Cerebellar nuclear complex (tissue), 1 donor: ENCODE results near the gene DHX29.

Experiments used
- DNase-seq, 2 experiments: peaks; one replicate each; lab custom pipeline; 2025; lab: John Stamatoyannopoulos, UW

The DHX29 gene

DNA sequence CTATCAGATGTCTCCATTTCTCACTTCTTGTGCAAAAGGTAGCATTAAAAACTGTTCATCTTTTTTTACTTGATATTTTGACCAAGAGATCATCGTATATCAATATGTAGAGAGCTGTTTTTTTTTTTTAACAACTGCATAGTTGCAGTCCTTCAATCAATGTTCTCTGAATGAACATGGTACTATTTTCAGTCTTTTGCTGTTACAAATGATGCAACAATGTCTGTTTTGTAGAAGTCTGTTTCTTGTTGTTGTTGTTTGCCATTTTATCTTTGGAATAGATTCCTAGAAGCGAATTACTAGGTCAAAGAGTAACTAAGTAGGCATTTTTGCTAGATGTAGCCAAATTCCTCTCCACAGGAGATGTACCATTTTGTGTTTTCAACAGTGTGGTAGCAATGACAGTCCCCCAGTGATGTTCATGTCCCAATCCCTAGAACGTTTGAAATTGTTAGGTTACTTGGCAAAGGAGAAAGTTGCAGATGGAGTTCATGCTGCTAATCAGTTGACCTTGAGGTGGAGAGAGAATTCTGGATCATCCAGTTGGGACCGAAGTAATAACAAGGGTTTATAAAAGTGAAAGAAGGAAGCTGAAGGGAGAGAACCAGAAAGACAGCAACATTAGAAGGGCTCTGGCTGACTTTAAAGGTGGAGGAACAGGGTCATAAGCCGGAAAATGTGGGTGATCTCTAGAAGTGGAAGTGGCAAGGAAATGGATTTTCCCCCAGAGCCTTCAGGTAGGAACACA, 6.5 kb upstream of the DHX29 start:
- DNase-seq, result no peak

DNA sequence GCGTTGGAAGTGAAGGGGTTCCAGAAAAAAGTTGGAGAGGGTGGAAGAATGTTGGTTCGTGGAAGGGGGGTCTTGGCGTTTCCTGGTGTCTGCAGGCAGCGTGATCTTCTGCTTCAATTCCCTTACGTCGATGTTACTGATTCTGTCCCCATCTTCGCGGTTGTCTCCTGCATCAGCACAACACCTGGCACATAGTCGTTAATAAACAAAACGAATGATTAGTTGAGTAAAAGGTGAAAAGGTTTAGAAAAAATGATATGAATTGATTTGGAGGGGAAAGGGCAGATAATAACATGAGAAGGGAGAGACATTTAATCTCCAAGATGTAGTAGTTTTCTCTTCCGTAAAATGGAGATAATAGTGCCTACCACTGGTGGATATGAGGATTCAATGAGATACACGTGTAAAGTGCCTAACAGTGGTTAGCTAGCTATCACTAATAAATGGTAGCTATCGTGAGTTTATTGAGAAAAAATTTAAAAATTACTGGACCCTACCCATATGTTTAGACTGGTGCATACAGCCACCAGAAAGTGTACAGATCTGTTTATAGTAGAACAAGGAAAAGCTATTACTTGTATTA, 851 bp upstream of the DHX29 start:
- peak in 1 of 2 experiments; percentile 5 for DNase-seq

DNA sequence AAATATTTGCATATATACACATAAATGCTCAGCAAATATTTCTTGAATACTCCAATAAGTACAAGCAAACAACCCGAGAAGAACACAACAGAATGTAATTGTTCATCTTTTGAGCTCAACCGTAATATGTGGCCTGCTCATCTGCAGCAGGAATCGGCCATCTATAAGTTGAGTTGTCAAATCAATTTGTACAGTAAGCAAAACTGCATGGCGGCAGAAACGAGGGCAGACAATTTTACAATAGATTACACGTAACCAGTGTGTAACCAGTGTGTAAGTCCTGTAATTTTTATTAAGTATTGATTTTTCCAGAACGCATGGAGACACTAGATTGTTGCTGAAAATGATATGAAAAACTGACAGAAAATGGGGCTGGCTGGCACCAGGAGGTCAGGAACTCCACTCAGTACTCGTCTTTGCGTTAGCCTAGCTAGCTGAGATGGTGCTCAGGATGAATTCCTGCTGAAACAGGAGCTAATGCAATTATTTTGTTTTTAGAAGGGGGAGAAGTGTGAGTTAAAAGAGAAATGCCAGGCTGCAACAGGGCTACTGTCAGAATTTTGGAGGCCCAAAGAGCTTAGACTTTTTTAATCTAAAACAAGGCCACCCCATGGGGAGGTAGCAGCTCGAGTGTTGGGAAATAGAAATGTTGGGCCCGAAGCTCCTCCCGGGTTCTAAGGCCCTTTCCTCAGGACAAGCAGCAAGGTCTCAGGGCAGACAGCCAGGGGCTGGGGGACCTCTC, 682 bp downstream of the DHX29 start:
- no peak for DNase-seq

DNA sequence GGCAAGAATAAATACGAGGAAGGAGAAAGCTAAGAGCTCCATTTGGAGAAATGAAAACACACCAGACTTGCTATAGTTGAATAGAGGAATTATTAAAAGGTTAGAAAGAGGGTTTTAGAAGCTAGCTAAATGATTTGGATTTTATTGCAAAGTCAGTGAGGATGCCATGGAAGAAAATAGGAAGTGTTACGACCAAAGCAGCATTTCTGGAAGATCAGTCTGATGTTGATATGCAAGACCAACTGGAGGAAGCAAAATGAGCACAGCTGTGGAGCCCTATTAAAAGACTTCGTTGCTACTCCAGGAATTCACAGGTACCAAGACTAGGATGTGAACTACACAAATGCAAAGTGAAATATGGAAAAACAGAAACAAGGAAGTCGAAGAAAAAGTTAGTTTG, 2.1 kb downstream of the DHX29 start:
- no peak for DNase-seq

DNA sequence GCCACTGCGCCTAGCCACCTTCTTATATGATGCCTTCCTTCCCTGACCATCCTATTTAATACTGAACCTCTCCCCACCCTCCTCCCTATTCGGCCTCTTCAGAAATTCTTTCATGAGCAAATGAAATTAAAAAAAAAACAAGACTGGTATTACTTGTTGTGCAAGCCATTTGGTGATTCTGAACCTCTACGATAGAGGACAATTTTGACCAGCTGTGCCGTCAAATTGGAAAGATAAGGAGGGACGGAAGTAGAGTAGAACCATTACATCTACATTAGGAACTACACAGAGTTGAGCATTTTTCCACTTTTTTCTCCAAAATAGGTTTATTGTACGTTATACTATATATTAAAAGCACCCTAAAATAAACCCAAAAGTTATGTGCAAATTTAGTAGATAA, 2.9 kb downstream of the DHX29 start:
- DNase-seq, result no peak

DNA sequence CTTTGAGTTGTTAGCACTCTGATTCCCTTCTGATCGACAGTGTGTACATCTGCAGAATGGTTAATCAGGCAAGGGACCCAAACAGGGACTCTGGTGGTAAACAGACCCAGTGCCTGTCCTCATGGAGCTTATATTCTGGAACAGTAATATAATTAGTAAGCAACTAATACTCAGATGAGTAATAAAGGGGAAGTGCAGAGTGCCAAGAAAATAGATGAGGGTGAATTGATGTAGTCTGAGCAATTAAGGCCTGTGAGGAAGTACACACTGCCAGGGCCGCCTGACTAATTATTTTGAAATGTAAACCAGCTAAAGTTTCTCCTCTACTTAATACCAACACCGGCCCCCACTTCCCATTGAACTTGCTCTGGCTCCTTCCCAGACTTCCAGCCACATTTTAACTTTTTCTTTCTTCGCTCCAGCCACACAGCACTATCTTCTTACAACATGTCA, 4.2 kb downstream of the DHX29 start:
- DNase-seq, result no peak

DNA sequence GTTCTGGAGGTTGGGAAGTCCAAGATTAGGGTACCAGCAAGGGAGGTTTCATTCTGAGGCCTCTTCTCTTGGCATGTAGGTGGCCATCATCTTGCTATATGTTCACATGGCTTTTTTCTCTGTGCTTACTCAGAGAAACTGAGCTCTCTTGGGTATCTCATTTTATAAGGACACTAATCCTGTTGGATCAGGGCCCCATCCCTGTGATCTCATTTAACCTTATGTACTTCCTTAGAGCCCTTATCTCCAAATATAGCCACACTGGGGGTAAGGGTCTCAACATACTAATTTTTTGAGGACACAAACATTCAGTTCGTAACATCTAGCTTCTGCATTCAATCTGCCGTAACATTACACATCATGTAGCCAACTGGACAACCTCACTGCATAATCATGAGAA, 6.6 kb downstream of the DHX29 start:
- no peak for DNase-seq

DNA sequence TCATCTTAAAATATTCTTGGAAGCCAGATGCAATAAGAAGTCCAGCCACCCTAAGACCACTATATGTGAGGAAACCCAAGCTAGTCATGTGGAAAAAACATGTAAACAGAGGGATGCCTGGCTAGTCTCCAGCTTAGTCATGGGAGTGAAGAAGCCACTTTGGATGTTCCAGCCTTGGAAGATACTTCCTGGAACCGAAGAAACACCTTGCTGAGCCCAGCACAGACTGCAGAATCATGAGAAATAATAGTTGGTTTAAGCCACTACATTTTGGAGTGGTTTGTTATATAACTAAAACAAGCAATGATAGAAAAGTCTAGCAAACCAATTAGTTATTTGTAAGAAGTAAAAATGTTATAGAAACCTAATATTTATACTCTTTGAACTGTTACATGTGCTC, 12.6 kb downstream of the DHX29 start:
- no peak for DNase-seq

DNA sequence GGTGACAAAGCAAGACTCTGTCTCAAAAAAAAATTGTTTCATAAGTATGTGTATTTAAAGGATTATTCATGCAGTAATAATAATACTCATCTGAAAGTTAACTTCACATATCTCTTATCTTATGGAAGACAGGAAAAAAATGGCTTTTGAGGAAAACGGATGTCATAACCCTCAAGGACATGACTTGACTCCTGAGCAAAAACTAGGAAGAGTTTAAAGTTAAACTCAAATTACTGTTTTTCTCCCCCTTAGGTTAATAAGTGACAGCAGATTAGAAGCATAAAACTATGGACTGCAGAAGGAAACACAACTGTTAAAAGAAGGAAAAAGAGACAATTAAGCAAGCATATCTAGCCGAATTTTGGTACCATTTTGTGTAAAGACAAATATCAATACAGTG, 16.5 kb downstream of the DHX29 start:
- no peak for DNase-seq

DNA sequence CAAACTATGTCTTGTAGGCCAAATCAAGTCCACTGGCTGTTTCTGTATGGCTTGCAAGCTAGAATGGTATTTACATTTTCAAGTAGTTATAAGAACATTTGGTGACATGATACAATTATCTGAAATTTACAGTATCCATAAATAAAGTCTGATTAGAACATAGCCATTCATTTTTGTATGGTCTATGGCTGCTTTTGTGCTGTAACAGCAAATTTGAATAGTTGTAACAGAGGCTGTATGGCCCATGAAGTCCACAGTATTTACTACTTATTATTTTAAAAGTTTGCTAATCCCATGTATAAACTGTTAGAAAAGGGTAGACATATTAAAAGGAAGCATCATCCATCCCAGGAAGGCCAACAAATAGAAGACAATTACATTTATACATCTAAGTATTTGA, 17.7 kb downstream of the DHX29 start:
- no peak for DNase-seq

DNA sequence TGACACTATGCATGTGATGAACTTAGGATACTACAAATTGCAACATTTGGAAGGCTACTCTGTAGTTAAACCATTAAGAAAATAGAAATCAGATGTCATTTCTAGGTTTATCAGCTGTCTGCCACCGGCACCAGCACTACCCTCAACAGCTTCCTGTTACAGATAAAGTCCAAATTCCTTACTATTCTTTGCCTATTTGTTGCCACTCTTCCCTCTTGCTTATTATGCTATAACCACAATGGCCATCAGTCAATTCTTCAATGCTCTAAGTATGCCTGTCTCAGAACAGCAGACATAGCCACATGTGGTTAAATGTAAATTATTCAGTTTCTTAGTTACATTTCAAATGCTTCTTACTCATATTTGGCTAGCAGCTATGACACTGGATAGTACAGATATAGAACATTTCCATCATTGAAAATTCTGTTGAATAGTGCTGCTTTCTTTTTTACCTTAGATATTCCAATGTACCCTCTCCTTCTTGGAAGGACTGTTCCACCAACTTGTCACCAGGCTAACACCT, 21.0 kb downstream of the DHX29 start:
- no peak for DNase-seq

DNA sequence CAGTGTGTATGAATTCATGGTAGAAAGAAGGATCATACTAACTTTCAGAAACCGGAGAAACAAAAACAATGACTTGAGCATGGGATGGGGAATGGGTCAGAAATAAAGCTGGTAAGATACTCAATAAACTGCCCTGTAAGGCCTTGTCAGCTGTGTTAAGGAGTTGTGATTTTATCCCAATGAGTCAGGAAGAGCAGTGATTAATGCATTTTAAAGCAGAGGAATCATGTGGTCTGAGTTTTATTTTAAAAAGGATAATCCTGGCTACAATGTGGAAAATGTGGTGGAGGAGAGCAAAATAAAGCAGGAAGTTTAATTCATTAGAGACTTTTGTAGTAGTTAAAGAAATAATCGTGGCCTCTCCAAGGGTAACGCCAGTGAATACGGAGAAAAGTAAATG, 28.7 kb downstream of the DHX29 start:
- no peak for DNase-seq

DNA sequence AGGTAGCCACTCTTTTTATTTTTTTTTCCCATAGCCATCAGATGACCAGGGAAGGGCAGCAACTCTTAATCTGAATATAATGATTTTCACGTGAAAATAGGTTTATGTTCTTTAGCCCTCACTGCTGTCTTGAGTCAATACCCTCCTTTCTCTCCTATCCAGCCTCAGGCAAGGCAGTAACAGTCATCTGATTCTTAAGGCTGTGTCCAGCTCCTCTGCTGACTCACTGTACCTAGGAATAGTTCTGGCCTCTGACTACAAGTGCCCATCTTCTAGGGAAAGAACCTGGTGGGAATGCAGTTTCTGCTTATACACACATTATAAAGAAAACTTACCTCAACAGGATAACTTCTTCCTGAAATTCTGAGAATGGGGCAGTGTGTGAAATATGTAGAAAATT, 30.7 kb downstream of the DHX29 start:
- no peak for DNase-seq

DNA sequence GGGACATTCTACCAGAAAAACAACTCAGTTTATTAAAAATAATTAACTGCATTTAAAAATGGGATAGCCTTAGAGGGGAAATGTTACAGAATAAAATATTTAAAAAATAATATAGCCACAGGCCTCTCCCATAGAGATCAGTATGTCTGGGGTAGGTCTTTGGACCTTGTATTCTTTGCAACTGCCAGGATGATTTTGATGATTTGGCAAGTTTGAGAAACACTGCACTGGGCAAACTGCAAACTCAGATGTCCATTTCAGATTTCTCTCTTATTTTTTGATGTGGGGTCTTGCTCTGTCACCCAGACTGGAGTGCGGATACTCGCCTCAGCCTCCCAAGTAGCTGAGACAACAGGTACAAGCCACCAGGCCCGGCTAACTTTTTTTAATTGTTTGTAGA, 49.2 kb downstream of the DHX29 start:
- DNase-seq, result no peak

DNA sequence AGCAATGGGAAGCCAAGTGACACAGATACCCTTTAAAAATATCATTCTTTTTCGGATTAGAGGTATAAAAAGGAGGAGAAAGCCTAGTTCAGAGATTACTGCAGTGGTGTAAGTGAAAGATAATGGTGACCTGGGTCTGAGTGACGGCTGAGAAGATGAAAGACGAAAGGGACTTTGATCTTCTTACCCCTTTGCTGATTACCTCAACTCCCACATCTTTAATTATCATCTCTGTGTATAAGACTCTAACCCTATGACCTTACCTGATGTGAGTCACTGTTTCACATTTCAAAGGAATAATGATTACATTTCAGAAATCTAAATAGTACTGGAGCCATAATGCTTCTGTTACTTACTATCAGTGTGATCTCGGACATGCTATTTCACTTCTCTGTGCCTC, 52.7 kb downstream of the DHX29 start:
- no peak for DNase-seq

DNA sequence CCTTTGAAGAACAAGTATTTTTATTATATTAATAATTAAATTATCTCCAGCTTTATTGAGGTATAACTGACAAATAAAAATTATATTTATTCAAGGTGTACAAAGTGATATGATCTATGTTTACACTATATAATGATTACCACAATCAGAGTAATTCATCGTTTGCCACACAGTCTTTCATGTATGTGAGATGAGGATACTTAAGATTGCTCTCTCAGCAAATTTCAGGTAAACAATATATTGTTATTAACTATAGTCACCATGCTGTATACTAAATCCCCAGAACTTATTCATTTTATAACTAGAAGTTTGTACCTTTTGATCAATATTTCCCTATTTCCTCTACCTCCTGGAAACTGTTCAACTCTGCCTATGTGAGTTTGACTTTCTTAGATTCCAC, 57.4 kb downstream of the DHX29 start:
- DNase-seq, result no peak

DNA sequence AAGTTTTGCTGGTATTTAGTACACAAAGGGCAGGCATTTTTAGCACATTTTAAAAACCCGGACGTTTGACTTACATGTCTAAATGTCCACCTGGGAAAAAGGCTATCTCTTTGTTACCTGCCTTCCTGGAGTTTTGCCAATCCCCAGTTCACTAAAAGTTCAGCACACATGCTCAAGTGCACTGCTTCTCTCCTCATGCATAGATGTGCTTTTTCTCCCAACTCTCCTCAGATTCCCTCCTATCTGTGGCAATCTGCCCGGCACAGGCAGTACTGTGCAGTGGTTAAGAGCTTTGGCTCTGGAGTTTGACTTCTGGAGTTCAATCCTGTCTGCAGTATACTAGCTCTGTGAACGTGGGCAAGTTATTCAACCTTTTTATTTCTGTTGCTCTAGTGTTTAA, 65.7 kb downstream of the DHX29 start:
- no peak for DNase-seq

DNA sequence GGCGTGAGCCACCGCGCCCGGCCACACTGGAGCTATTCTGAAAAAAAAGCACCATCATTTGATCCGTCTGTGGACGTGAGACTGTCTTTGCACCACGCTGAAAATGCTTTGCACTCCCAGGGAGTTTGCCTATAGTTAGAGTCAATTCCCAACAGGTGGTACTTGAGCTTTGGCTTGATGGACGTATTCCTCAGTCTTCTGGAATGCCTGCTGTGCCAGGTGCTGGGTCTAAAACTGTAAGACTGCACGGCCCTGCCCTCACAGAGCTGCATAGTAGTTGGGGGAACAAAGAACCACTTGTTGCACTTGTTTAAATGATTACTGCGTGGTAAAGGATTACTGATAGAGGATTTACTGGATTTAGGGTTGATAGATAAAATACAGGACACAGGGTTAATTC, 70.7 kb downstream of the DHX29 start:
- DNase-seq, result no peak

DNA sequence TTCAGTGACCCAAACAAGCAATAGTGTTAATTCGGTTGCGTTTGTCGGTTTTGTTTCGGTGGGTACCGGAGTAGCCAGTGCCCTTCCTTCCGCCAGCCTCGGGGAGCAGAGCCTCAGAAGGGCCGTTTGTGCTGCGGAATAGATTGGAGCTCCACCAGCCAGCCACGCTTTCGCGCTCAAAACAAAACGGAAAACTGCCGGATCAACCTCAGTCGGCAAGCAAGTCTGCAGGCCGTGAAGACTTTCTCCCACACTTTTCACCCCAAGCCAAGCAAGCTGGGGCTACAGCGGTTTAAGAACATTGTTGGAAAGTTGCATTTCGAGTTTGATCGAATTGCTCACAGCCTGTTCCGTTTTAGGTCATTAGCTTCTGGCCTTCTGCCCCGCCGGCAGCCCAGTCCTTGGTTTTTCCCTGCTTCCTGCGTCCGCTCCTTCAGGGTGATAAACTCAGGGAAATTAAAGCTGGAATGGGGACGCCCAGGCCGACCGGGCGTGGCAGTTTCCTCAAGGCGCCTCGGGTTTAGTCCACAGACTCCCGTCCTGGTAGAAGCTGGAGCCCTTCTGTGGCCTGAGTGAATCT, 73.3 kb downstream of the DHX29 start:
- DNase-seq, result no peak

DNA sequence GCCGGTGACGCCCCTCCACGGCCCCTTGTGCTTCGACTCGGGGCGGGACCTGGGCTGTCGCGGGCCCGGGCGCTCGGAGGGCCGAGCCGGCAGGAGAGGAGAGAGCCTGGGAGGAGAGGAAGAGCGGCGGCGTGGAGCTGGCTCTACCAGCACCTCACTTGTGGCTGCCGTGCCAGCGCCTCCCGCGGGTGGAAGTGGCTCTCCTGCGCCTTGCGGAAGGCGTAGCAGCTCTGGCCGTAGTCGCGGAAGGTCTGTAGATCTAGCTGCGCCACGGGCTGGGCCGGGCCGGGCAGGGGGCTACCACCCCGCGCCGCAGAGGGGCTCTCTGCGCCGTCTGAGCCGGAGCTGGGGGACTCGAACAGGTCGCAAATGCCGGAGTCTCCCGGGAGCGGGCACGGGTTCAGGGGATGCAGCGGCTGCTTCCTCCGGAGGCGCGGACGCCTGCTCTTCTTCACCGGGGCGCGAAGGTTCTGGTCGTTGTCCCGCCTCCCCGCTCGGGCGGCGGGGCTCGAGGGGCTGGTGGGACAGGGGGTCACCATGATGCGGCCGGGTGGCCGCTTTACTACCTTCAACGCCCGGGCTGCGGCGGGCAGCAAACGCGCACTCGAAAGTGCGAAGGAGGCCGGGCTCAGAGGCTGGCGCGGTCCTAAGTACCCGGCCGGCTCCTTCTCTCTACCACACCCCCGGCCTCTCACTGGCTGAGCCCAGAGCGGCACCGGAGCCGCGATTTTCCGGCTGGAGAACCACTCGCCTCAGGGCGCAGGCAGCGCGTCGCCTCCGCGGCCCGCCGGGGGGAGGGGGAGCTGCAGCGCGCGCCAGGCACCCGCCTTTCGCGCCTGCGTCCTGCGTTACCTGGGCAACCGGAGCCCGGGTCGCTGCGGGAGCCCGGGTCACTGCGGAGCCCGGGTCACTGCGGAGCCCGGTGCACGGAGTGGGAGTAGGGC, 74.2 kb downstream of the DHX29 start, which contains the start of gene CCNO:
Gene CCNO (minus strand): TSS at position 624 of the 944 bp plus-strand sequence. CDS start 85 bp downstream, at position 539.
- peak in 1 of 2 experiments; percentile 4 for DNase-seq

DNA sequence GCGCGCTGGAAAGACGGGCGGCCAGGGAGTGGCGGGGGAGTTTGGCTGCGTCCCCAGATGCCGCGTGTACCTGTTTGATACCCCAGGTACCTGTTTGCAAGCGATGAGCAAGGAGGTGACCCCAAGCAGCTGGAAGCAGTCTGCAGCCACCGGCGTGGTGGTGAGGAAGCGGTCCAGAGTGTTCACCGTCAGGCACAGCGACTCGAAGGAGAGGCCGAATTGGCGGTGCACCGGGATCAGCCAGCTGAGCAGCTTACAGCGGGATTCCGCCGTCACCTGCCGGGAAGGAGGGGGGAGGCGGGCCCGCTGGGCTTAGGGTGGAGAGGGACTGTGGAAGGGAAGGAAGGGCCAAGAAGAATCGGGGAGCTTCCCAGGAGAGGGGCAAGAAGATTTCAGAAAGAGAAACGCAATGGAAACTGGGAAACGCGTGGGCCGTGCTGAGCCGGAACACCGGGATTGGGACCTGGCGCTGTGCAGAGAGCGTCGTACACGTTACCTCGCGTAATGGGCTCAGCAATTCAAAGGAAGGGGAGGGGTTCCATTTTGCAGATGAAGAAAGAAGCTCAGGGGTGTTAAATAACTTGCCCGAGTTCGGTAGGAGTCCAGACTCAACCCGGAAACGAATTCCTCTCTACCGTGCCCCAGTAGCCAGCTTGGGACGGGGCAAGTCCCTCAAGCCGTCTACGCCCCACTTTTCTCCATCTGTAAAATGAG, 75.1 kb downstream of the DHX29 start:
- DNase-seq, result no peak
